Astrocyte (in vitro differentiated cells and primary cell): Measurements from ENCODE around the gene PPIL6. TPM values are rescaled to one million over a fixed set of nuclear protein-coding genes. Genes with fewer than 3 reads are reported as not detected.

ENCODE experiments used
- DNase-seq: peaks from one replicate; pipeline ENCODE4 v3.0.0-alpha.2; 2010; ENCODE audit warnings: low read depth
- FAIRE-seq: peaks from 2 replicates; lab custom pipeline; 2011; peaks lifted over from hg19 to GRCh38; lab: Jason Lieb, UNC
- H2AFZ ChIP-seq: 2 replicates; pipeline ENCODE4 v1.6.0; 2012; ENCODE audit warnings: low read depth, low read length, inconsistent platforms
- H3K27ac ChIP-seq: 2 replicates; pipeline ENCODE4 v1.5.1; 2011; ENCODE audit warnings: low read depth, low read length, inconsistent platforms
- H3K27me3 ChIP-seq: 2 replicates; pipeline ENCODE4 v1.6.0; 2011; ENCODE audit warnings: low read length, inconsistent platforms; ENCODE audit not compliant: insufficient read depth
- H3K36me3 ChIP-seq: 2 replicates; pipeline ENCODE4 v1.5.1; 2011; ENCODE audit warnings: low read length, inconsistent platforms; ENCODE audit not compliant: insufficient read depth
- H3K4me1 ChIP-seq: 2 replicates; pipeline ENCODE4 v1.5.1; 2011; ENCODE audit warnings: low read length, inconsistent platforms; ENCODE audit not compliant: insufficient read depth
- H3K4me2 ChIP-seq: 2 replicates; pipeline ENCODE4 v1.6.0; 2012; ENCODE audit warnings: low read length, inconsistent platforms
- H3K4me3 ChIP-seq: 2 replicates; pipeline ENCODE4 v1.5.1; 2011; ENCODE audit warnings: low read depth, mild to moderate bottlenecking, low read length, inconsistent platforms; ENCODE audit not compliant: insufficient read depth
- H3K79me2 ChIP-seq: 2 replicates; pipeline ENCODE4 v1.6.0; 2012; ENCODE audit warnings: mild to moderate bottlenecking, low read length, inconsistent platforms; ENCODE audit not compliant: insufficient read depth
- H3K9ac ChIP-seq: 2 replicates; pipeline ENCODE4 v1.6.0; 2012; ENCODE audit warnings: mild to moderate bottlenecking, low read length, inconsistent platforms
- H3K9me3 ChIP-seq: 2 replicates; pipeline ENCODE4 v1.5.1; 2012; ENCODE audit warnings: low read depth, mild to moderate bottlenecking, low read length, inconsistent platforms; ENCODE audit not compliant: insufficient read depth
- H4K20me1 ChIP-seq: 2 replicates; pipeline ENCODE4 v1.6.0; 2012; ENCODE audit warnings: low read length, inconsistent platforms; ENCODE audit not compliant: insufficient read depth
- H3K27ac Mint-ChIP-seq: one replicate; pipeline ENCODE4 v1.8.0; 2021; ENCODE audit warnings: mild to moderate bottlenecking, mixed read lengths; ENCODE audit not compliant: unreplicated experiment
- H3K27me3 Mint-ChIP-seq: one replicate; pipeline ENCODE4 v1.8.0; 2021; ENCODE audit warnings: low read depth, mixed read lengths; ENCODE audit not compliant: unreplicated experiment
- H3K36me3 Mint-ChIP-seq: one replicate; pipeline ENCODE4 v1.8.0; 2021; ENCODE audit warnings: low read depth, mixed read lengths; ENCODE audit not compliant: unreplicated experiment
- H3K4me1 Mint-ChIP-seq: one replicate; pipeline ENCODE4 v1.8.0; 2021; ENCODE audit warnings: low read depth, mixed read lengths; ENCODE audit not compliant: unreplicated experiment
- H3K4me3 Mint-ChIP-seq: one replicate; pipeline ENCODE4 v1.8.0; 2021; ENCODE audit warnings: mild to moderate bottlenecking, moderate library complexity, mixed read lengths; ENCODE audit not compliant: unreplicated experiment
- H3K9me3 Mint-ChIP-seq: one replicate; pipeline ENCODE4 v1.8.0; 2021; ENCODE audit warnings: mild to moderate bottlenecking, mixed read lengths; ENCODE audit not compliant: unreplicated experiment
- EZH2 ChIP-seq: IDR thresholded peaks from 2 replicates; pipeline ENCODE4 v1.6.1; 2012; ENCODE audit warnings: mild to moderate bottlenecking, low read length, inconsistent platforms; ENCODE audit not compliant: insufficient read depth
- total RNA-seq: library from RNA; stranded (reverse); gene quantifications from 2 replicates; pipeline ENCODE4 v1.2.1, GENCODE V29; 2021
- TF ChIP-seq, protein P1 (sequence below): IDR thresholded peaks from 2 replicates; pipeline ENCODE4 v1.5.1; 2011; ENCODE audit warnings: low read depth, mild to moderate bottlenecking, inconsistent platforms, low read length, moderate library complexity; ENCODE audit not compliant: insufficient read depth

PPIL6 gene
- total RNA-seq, 1 donor from 2014 or later: 1.7 TPM

DNA sequence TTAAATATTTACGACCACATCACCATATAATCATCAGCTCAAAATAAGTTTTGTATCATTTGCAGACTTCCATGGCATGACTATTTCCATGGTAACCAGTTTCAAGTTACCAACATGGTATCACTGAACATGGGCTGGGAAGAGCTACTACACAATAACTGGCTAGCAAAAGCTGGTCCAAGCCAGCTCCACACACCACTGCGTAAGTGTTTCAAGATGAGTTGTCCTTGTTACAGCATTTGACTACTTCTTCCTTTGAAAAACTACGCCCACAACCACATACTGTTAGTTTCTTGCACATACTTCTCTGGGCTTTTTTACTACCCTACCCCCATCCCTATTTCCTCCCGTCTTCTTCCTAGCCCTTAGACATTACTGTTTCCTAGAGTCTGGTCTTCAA is 66.7 kb downstream of the PPIL6 start:
- peaks cover 70% of the 10 kb centered on the region for H3K36me3 ChIP-seq

DNA sequence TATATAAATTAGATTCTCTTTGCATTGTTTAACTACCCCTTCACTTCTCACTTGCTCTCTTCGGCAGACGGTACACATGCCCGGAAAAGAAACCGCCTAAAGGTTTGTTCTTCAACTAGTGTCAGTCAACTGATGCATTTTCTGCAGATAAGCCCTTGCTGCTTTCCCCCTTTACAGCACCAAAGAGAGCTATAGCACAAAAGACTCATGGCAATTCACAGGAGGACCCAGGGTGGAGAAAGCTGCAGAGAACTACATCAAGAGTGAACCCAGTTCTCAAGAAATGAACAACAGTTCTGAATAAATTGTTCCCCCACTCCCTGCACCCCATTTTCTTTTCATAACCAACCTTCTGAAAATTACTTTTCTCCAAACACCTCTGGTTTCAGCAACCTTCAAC is 67.1 kb downstream of the PPIL6 start:
- Mint-ChIP-seq H3K27ac (no peak overlapping the region), H3K9me3 (no peaks in the 10 kb centered on the region), H3K36me3 (peaks cover 18% of the 10 kb centered on the region), H3K4me1 (peaks cover 25% of the 10 kb centered on the region), H3K27me3 (no peaks in the 10 kb centered on the region), H3K4me3 (no peak overlapping the region)
- Histone ChIP-seq H3K79me2 (peaks cover 60% of the 10 kb centered on the region), H3K27me3 (no peaks in the 10 kb centered on the region), H3K9ac (no peak overlapping the region), H4K20me1 (peaks cover 70% of the 10 kb centered on the region), H3K4me3 (no peak overlapping the region), H3K9me3 (no peaks in the 10 kb centered on the region), H3K4me2 (no peak overlapping the region), H3K36me3 (peaks cover 74% of the 10 kb centered on the region), H2AFZ (no peak overlapping the region), H3K27ac (no peak overlapping the region), H3K4me1 (no peaks in the 10 kb centered on the region)
- no peak for FAIRE-seq
- TF ChIP-seq, protein P1, sequence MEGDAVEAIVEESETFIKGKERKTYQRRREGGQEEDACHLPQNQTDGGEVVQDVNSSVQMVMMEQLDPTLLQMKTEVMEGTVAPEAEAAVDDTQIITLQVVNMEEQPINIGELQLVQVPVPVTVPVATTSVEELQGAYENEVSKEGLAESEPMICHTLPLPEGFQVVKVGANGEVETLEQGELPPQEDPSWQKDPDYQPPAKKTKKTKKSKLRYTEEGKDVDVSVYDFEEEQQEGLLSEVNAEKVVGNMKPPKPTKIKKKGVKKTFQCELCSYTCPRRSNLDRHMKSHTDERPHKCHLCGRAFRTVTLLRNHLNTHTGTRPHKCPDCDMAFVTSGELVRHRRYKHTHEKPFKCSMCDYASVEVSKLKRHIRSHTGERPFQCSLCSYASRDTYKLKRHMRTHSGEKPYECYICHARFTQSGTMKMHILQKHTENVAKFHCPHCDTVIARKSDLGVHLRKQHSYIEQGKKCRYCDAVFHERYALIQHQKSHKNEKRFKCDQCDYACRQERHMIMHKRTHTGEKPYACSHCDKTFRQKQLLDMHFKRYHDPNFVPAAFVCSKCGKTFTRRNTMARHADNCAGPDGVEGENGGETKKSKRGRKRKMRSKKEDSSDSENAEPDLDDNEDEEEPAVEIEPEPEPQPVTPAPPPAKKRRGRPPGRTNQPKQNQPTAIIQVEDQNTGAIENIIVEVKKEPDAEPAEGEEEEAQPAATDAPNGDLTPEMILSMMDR: no peak
- no peak for TF ChIP-seq EZH2
- DNase-seq: no peak

More for the DNA sequence above, 66.7 kb downstream of the PPIL6 start:
- Histone ChIP-seq H3K79me2 (peaks cover 65% of the 10 kb centered on the region), H3K4me3 (no peak overlapping the region), H3K27me3 (no peaks in the 10 kb centered on the region), H3K4me2 (no peak overlapping the region), H3K27ac (no peak overlapping the region), H3K4me1 (no peaks in the 10 kb centered on the region), H3K9ac (no peak overlapping the region), H2AFZ (no peak overlapping the region), H3K9me3 (no peaks in the 10 kb centered on the region), H4K20me1 (peaks cover 71% of the 10 kb centered on the region)
- Mint-ChIP-seq H3K9me3 (no peaks in the 10 kb centered on the region), H3K27me3 (no peaks in the 10 kb centered on the region), H3K36me3 (peaks cover 18% of the 10 kb centered on the region), H3K4me1 (peaks cover 25% of the 10 kb centered on the region), H3K27ac (peak overlapping the region; percentile 11), H3K4me3 (no peak overlapping the region)
- no peak for DNase-seq
- TF ChIP-seq, protein P1: no peak
- TF ChIP-seq EZH2: no peak
- no peak for FAIRE-seq

- H3K4me1 Mint-ChIP-seq: peaks cover 23% of the 10 kb centered on the region
- no peak overlapping the region for H3K4me3 ChIP-seq
- no peak overlapping the region for H3K9ac ChIP-seq
- H2AFZ ChIP-seq: no peak overlapping the region
- H3K36me3 ChIP-seq: peaks cover 76% of the 10 kb centered on the region
- no peak for FAIRE-seq
- H3K4me3 Mint-ChIP-seq: no peak overlapping the region
- DNase-seq: peak; percentile 24
- H3K27ac Mint-ChIP-seq: no peak overlapping the region
- H3K27me3 Mint-ChIP-seq: no peaks in the 10 kb centered on the region
- H3K9me3 Mint-ChIP-seq: no peaks in the 10 kb centered on the region
- H3K27ac ChIP-seq: no peak overlapping the region
- H3K4me1 ChIP-seq: no peaks in the 10 kb centered on the region
- H3K9me3 ChIP-seq: no peaks in the 10 kb centered on the region
- peaks cover 53% of the 10 kb centered on the region for H3K79me2 ChIP-seq
- no peak overlapping the region for H3K4me2 ChIP-seq
- no peaks in the 10 kb centered on the region for H3K27me3 ChIP-seq
- TF ChIP-seq, protein P1: no peak
- TF ChIP-seq EZH2: no peak
- peaks cover 18% of the 10 kb centered on the region for H3K36me3 Mint-ChIP-seq
- peaks cover 58% of the 10 kb centered on the region for H4K20me1 ChIP-seq
These were observed 68.3 kb downstream of the PPIL6 start for GRCh38 chr6:109372130-109372529.
